ENCODE results near the gene CASP4. TPM values are rescaled to one million over a fixed set of nuclear protein-coding genes. Genes with fewer than 3 reads are reported as not detected.

CASP4 gene
- total and polyA plus RNA-seq, 9 of the 15 experiments (the other 6 are each of a cell fraction or from before 2014, with no cell fraction given) = 0.15 to 0.42 (median 0.27) TPM; not detected in 1

DNA sequence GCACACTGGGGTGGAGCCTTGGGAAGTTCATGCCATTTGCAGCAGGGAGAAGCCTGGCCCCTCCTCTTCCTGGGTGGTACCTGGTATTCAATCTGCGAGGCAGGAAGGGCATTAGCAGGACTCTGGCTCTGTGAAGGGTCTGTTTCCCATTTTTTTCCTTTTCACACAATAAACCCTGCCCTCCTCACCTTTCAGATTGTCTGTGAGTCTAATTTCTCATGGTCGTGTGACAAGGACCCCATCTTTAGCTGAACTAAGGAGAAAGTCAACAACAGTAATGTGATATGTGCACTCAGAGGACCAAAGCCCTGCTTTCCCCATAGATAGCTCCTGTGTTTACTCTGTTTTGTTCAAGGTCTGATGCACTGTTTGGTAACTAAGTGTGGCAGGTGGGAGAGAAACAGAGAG is 26.6 kb upstream of the CASP4 start:
- H3K9ac ChIP-seq (ENCODE audit: insufficient read depth in 1 of 2, low read depth in 2 of 2, low read length in 2 of 2) = no peak overlapping the region
- H4K20me1 ChIP-seq (replicated peaks; ENCODE audit: control insufficient read depth, insufficient read depth, low read length) = no peaks in the 10 kb centered on the region
- no peak overlapping the region for H3K27ac ChIP-seq (ENCODE audit: extremely low read depth, low read depth, low read length)
- no TSS peak for BruUV-seq (replicated peaks)
- no peaks in the 10 kb centered on the region for H3K9me1 ChIP-seq (ENCODE audit: control insufficient read depth, insufficient read depth, low read length)
- in situ Hi-C loops (cut with MboI) (no loop called here), intact Hi-C loops (cut with micrococcal nuclease) (no loop called here)
- ChIA-PET CTCF (ENCODE audit: low intra/inter-chr PET ratio) (no interaction called here), POLR2A (no interaction called here)
- no peaks in the 10 kb centered on the region for H3K4me1 ChIP-seq (replicated peaks in 1 of 2; ENCODE audit: control insufficient read depth in 2 of 2, insufficient read depth in 2 of 2, low read length in 2 of 2)
- H3K4me2 ChIP-seq (ENCODE audit: insufficient read depth, low read length) = no peak overlapping the region
- TF ChIP-seq, protein P1, sequence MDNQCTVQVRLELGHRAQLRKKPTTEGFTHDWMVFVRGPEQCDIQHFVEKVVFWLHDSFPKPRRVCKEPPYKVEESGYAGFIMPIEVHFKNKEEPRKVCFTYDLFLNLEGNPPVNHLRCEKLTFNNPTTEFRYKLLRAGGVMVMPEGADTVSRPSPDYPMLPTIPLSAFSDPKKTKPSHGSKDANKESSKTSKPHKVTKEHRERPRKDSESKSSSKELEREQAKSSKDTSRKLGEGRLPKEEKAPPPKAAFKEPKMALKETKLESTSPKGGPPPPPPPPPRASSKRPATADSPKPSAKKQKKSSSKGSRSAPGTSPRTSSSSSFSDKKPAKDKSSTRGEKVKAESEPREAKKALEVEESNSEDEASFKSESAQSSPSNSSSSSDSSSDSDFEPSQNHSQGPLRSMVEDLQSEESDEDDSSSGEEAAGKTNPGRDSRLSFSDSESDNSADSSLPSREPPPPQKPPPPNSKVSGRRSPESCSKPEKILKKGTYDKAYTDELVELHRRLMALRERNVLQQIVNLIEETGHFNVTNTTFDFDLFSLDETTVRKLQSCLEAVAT (IDR thresholded peaks at IDR 0.05) = no peak
- TF ChIP-seq GATA2 (CRISPR knock-in tag; IDR thresholded peaks at IDR 0.05) = no peak
- H3K9me3 ChIP-seq (replicated peaks; ENCODE audit: control insufficient read depth, insufficient read depth, low read depth, low read length) = no peaks in the 10 kb centered on the region
- no peaks in the 10 kb centered on the region for H3K27me3 ChIP-seq (ENCODE audit: control insufficient read depth in 2 of 2, insufficient read depth in 2 of 2, low read length in 2 of 2)
- ATAC-seq (no peak), FAIRE-seq (no peak), DNase-seq (ENCODE audit: extremely low read depth in 1 of 4, low spot score in 3 of 4) (no peak)
- H3K4me3 ChIP-seq = no peak overlapping the region
- H3K79me2 ChIP-seq (ENCODE audit: control insufficient read depth, insufficient read depth, low read length) = no peaks in the 10 kb centered on the region
- no peak overlapping the region for H2AFZ ChIP-seq (ENCODE audit: low read depth, low read length)
- no peaks in the 10 kb centered on the region for H3K36me3 ChIP-seq (ENCODE audit: control insufficient read depth, insufficient read depth, low read length)
- 0% methylated on average over 2 of the region's 2 CpGs for WGBS (ENCODE audit: insufficient coverage, low coverage, missing lambda C conversion rate)

DNA sequence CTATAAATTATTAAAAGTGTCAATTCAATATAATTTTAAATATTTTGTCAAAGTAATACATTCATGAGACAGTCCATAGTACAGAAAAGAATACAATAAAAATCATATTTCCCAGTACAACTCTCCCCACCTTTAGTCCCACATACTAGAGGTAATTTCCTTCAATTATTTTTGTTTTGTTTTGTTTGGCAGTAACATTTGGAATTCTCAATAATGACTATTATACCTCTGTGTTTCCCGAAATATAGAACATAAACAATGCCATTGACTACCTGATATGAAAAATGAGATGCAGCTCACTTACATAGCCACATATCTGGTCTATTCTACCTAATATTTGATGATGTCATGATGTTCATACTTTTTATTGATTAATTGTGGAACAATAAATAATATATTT is 24.4 kb upstream of the CASP4 start:
- no peak overlapping the region for H3K27ac ChIP-seq (ENCODE audit: extremely low read depth, low read depth, low read length)
- no peaks in the 10 kb centered on the region for H3K9me3 ChIP-seq (replicated peaks; ENCODE audit: control insufficient read depth, insufficient read depth, low read depth, low read length)
- FAIRE-seq (no peak), ATAC-seq (no peak), DNase-seq (ENCODE audit: extremely low read depth in 1 of 4, low spot score in 3 of 4) (no peak)
- WGBS (ENCODE audit: insufficient coverage, low coverage, missing lambda C conversion rate) = 0% methylated on average over 1 of the region's 1 CpG
- no peaks in the 10 kb centered on the region for H4K20me1 ChIP-seq (replicated peaks; ENCODE audit: control insufficient read depth, insufficient read depth, low read length)
- ChIA-PET POLR2A (no interaction called here), CTCF (ENCODE audit: low intra/inter-chr PET ratio) (no interaction called here)
- no peak overlapping the region for H2AFZ ChIP-seq (ENCODE audit: low read depth, low read length)
- no peak overlapping the region for H3K4me3 ChIP-seq
- H3K79me2 ChIP-seq (ENCODE audit: control insufficient read depth, insufficient read depth, low read length) = no peaks in the 10 kb centered on the region
- H3K36me3 ChIP-seq (ENCODE audit: control insufficient read depth, insufficient read depth, low read length) = no peaks in the 10 kb centered on the region
- H3K9me1 ChIP-seq (ENCODE audit: control insufficient read depth, insufficient read depth, low read length) = no peaks in the 10 kb centered on the region
- intact Hi-C loops (cut with micrococcal nuclease) (no loop called here), in situ Hi-C loops (cut with MboI) (no loop called here)
- H3K4me2 ChIP-seq (ENCODE audit: insufficient read depth, low read length) = no peak overlapping the region
- no peak for TF ChIP-seq KHSRP (IDR thresholded peaks at IDR 0.05)
- no peaks in the 10 kb centered on the region for H3K27me3 ChIP-seq (ENCODE audit: control insufficient read depth in 2 of 2, insufficient read depth in 2 of 2, low read length in 2 of 2)
- no peaks in the 10 kb centered on the region for H3K4me1 ChIP-seq (replicated peaks in 1 of 2; ENCODE audit: control insufficient read depth in 2 of 2, insufficient read depth in 2 of 2, low read length in 2 of 2)
- H3K9ac ChIP-seq (ENCODE audit: insufficient read depth in 1 of 2, low read depth in 2 of 2, low read length in 2 of 2) = no peak overlapping the region
- BruUV-seq (replicated peaks) = no TSS peak

All from K562 (cell line).